ENCODE measurements around the gene PELI2. TPM values are rescaled to one million over a fixed set of nuclear protein-coding genes. Genes with fewer than 3 reads are reported as not detected.

The PELI2 gene
- total RNA-seq, 1 donor from 2014 or later = 9.1 TPM

DNA sequence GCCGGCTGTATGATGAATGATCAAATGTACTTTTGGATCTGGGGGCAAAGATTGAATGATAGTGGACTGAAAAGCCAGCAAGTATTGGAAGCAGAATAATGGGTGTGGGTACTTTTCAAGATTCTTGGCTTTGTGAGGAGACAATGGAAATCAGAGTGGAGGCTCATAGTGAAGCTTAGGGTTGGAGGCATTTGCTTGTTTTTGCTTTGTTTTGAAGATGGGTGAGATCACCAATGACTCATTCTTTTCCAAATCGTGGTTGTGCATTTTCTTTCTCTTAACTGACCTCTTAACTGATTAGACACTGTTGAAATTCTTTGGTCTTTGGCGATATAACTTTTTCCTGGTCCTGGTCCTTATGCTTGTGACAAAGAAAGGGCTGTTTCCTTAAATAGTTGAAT is 54.4 kb downstream of the PELI2 start:
- no peak for DNase-seq (ENCODE audit: low spot score)

DNA sequence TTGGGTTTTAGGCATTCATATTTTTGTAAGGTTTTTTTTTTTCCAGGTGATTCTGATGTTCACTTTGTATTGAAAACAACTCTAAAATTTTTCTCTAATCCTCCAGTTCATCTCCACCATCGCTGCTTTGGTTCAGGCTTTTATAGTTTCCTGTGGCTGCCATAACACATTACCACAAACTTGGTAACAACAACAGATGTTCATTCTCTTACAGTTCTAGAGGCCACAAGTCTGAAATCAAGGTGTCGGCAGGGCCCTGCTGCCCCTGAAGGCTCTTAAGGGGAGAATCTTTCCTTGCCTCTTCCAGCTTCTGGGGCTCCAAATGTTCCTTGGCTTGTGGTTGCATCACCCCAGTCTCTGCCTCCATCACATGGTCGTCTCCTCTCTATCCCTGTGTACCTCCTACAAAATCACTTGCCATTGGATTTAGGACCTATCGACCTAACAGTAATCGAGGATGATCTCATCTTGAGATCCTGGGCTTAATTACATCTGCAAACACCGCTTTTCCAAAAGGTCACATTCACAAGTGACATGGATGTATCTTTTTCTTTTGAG is 55.2 kb downstream of the PELI2 start:
- no peak for DNase-seq (ENCODE audit: low spot score)

DNA sequence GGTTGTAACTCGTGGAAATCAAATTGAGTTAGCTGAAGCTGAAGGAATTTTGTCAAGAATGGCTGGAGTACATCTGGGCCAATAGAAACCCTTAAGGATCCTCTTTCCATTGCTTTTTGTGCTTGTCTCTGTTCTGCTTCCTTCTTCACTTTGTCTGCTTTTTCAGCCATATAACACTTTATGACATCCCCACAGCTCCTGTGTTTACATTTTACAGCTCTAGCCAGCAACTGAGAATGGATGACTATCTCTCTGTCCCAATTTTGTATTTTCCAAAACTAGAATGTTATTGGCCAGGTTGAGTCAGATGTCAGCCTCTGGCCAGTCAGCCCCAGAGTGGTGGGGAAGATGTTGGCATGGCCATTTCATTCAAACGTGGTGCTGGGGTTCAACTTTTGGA is 57.6 kb downstream of the PELI2 start:
- no peak for DNase-seq (ENCODE audit: low spot score)

DNA sequence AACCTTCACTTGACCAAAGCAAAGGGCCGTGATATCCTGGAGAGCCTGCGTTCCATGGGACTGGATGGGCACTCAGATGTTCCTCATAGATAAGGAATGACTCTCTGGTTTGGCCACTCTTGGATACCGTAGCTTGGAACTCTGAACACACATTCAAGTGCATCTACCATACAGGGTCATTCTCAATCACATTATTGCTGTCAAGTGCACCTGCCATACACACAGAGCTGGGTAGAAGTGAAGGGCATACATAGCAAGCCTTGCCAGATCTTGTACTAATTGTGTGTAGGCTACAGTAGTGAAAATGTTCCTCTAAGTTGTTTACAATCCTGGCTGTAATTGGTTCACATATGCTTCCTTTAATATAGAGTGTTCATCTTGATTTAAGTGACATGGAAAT is 58.3 kb downstream of the PELI2 start:
- no peak for DNase-seq (ENCODE audit: low spot score)

DNA sequence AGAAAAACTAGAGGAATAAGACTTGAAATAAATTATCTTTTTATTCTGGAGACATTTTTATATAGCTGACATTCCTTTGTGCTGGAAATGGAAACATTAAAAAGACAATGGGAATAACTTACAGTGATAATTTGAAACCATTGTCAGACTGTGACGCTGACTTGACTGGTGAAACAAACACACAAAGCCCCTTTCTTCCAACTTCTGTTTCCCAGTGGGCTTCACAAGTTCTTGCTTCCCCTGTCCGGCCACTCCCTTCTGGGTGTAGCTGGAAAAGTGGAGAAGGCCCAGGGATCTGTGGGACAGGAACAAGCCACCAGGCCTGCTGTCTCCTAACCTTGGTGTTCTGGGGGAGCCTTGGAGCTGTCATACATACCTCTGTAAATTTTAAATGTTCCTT is 58.8 kb downstream of the PELI2 start:
- no peak for DNase-seq (ENCODE audit: low spot score)

DNA sequence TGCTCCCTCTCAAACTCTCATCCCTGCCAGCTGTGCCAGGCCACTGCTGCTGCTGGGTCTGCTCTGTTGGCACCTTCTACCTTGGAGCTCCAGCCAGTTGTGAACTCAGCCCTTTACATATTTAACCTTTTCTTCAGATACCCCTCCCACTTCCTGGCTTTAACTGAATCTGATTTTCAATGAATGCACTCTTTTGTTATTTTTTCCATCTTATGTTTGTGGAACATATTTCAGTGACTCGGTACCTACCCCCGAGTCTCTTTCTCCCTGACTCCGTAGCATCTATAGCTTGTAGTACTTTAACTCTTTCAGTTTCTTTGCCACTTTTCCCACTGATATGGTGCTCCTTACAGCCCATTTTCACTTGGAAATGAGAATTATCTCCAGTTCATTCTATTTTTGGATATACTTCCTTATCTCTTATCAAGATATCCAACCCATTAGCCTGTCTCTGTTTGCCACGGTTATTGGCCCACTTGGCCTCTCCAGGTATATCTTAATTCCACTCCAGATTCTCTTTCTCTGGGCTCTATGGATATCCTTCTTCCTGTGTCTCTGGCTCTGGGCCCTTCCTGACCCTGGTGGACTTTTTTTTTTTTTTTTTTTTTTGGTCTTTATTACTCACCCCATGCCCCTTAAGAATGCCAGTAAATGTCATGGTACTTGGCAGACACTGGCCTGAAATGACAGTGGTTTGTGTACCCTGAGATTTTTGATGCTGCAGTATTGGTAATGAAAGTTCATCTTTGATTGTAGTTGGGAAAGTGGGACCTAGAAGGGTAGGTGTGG is 62.7 kb downstream of the PELI2 start:
- no peak for DNase-seq (ENCODE audit: low spot score)

DNA sequence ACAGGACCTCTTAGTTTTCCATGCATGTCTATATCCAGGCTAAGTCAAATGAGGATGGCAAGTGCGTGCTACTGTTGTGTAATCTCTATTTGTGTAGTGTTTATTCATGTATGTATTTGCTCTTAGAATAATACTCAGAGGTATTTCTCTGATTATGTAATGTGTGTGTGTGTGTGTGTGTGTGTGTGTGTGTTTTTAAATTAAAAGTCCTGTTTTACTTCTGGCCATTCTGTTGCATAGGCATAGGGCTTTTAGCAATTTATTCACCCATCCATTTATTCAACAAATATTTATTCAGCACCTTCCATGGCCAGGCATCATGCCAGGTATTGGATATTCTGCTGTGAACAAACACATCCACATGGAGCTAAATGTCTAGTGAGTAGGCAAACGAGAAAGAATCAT is 63.5 kb downstream of the PELI2 start:
- DNase-seq (ENCODE audit: low spot score) = no peak

DNA sequence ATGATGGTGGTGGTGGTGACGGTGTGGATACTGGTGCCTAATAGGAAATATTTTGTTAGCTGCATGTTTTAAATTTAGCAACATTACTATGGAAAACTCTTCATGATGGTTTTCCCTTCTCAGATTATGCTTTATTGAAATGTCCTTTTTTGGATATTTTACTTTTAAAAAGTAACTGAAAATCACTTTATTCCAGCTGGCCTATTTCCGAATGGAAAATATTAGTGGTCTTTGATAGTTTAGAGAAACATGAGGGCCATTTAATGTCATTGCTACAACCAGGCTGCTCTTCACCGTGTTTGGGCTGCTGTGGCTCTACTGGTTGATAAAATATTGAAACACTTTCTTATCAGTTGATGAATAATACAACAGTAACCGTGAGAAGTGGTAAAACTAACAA is 64.2 kb downstream of the PELI2 start:
- DNase-seq (ENCODE audit: low spot score) = no peak

DNA sequence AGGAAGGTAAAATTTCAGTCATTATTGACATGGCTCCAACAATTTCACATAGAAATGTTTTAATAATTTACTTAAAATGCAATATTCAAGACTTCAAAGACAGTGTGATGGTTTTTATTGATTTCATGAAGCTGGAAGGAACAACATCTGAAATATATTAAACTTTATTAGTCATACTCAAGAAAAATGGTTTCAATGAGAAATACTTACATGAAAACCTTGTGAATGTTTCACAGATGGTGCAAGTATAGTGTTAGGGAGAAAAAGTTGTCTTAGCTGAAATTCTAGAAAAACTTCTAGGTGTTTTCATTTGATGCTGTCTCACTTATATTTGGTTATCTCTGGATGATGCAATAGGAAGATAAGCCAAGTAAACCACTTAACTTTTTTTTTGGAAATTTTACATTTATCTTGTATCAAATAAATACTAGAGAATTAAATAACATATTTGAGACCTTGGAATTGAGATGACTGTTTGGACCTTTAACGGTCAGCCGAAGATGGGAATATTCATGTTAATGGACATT is 65.5 kb downstream of the PELI2 start:
- no peak for DNase-seq (ENCODE audit: low spot score)

DNA sequence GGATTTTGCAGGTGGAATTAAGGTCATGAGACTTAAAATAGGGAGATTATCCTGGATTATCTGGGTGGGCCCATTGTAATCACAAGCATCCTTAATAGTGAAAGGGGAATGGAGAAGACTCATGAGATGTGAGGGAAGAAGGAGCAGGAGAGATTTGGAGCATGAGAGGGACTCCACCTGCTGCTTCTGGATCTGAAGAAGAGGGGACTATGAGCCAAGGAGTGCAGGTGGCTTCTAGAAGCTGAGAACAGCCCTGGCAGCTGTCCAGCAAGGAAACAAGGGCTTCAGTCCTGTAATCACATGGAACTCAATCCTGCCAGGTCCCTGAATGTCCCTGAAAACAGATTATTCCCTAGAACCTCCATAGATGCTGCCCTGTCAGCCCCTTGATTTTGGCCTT is 67.8 kb downstream of the PELI2 start:
- no peak for DNase-seq (ENCODE audit: low spot score)

DNA sequence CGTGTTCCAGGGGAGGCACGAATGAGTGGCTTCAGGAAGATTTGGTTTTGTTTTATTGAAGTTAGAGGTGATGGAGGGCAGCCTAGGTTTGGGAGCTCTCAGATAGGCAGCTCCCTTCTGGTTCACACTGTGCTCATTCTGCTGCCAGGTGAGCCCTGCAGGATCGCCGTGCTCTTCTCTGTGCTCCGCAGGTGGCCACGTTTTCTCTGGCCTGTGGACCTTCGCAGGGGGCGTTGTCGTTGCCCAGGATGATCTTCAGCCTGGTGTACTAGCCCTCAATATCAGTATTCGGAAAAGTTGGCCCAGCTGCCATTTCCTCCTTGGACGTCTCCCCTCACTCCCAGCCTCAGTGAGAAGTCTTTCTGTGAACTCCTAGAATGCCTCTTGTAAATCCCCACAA is 69.5 kb downstream of the PELI2 start:
- DNase-seq (ENCODE audit: low spot score) = no peak

DNA sequence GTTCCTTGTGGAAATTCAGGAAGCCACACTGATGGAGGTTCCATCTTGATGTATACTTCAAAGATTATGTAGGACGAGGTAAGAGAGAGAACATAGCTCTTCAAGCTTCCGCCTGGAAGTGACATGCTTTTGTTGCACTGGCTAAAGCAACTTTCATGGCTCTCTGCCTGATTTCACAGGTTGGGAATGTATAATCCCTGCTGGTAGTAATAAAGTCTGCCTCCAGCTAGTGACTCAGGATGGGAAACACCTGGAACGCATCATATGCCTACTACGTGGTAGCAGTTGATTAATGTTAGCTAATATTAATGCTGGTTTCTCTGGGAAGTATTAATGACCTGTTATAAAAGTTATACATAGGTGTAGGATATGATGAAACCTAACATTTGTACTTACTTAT is 71.1 kb downstream of the PELI2 start:
- no peak for DNase-seq (ENCODE audit: low spot score)

DNA sequence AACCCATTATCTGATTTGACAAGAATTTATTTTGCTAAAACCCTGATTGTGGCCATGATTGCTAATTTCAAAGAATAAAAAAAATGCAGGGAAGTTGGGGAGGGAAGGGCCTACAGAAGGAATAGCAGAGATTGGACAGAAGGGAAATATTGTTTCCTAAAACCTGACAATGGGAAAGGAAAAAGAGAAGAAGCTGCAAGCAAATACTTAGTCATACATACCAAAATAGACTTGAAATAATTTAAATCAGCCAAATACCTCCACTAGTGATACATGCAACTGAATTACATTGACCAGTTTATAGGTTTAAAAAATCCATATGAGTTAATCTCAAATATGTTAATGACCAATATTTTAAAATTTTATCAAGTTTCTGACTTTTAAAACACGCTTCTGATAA is 75.1 kb downstream of the PELI2 start:
- DNase-seq (ENCODE audit: low spot score) = no peak

DNA sequence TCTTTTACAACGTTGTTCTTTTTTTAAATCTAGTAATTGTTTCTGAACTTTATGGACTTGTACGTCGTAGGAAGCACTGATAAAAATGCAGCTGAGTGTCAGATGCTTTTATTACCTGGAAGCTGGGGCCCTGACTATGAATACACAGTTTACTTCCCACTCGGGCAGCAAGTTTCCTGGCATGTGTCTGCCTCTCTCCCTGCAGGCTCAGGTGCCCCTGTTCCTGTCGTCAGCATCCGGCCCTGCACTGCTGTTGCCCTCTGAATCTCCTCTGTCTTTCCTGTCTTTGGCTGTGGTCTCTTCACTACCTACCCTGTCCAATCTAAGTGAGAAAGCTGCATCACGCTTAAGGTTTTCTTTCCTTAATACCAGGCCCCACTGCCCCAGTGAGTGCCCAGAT is 75.8 kb downstream of the PELI2 start:
- DNase-seq (ENCODE audit: low spot score) = no peak

DNA sequence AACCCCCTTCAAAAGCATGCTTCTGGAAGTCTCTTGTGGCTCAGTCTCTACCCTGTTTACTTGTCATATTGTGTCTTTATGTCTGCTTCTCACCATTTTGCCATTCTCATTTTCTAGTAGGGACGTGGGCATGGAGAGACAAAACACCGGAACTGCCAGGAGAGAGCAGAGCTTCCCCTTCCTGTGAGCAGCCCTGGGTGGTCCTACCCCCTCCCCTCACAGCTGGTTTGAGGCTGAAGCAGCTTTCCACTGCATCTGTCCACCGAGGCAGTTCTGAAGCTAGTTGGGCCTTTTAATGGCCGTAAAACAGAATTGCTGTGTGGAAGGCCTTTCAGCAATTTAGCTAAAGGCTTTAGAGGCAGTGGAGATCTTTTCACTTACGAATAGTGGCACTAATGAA is 77.0 kb downstream of the PELI2 start:
- no peak for DNase-seq (ENCODE audit: low spot score)

DNA sequence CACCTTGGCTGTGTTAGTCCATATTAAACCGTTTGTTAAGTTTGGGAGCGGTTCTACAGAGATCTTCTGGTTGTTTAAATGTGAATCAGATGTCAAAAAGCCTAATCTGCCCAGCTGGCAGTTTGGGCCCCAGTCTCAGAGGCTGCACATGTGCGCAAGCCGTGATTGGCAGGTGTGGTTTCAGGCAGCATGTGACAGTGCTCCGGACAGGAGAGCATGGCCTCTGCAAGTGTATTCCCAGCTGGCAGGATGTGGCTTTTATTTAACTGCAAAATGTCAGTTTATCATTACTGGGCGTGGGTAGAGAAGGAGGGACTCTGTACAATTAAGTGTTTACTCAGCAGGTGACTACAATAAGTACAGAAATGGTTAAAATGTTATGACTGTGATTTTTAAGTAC is 77.5 kb downstream of the PELI2 start:
- no peak for DNase-seq (ENCODE audit: low spot score)

DNA sequence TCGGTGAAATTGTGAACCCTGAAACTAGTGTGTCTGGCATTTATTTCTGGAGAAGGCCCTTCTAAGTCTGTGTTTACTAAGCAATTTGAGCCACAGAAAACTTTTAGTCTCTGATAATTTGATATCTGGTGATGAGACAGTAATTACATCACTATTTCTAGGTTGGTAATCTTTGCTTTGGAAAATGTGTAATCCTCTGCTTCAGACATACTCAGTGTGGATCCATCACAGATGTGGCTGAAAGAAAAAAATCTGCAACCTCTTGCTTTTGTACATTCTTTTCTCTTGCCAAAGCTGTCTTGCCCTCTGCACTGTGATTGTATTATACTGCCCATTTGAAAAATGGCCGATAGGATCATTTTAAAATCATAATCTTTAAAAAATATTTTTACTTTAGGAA is 78.1 kb downstream of the PELI2 start:
- DNase-seq (ENCODE audit: low spot score) = peak; percentile 53

DNA sequence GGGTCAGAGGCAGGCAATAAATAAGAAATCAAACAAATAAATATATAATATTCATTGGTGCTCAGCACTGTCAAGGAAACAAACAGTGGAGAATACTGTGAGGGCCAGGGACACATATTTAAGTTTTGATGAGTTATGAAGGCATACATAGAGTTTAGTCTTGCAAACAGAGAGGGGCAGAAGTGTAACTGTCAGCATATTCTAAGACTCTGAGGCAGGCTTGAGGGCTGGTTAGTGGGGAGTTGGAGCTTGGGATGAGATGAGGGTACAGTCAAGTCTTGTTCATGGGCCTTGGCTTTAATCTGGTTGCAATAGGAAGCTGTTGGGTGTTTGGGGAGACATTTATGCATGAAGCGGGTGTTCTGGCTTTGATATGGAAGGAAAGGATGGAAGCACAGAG is 78.9 kb downstream of the PELI2 start:
- no peak for DNase-seq (ENCODE audit: low spot score)

DNA sequence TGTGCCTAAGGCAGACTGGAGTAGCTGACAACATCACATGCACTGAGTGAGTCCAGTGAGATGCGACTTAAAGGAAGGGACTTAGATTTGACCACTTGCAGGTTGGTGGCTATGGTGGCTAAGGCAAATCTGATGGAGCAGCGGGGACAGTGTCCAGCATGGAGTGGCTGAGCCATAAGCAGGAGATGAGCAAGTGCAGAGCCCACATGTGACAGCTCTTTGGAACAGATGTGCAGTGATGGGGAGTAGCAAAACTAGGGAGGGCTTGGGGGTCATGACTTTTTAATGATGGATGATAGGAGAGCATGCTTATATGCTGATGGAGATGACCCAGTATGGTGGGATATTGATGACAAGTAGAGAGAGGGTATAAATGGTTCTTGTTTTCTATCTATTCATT is 80.2 kb downstream of the PELI2 start:
- DNase-seq (ENCODE audit: low spot score) = no peak

DNA sequence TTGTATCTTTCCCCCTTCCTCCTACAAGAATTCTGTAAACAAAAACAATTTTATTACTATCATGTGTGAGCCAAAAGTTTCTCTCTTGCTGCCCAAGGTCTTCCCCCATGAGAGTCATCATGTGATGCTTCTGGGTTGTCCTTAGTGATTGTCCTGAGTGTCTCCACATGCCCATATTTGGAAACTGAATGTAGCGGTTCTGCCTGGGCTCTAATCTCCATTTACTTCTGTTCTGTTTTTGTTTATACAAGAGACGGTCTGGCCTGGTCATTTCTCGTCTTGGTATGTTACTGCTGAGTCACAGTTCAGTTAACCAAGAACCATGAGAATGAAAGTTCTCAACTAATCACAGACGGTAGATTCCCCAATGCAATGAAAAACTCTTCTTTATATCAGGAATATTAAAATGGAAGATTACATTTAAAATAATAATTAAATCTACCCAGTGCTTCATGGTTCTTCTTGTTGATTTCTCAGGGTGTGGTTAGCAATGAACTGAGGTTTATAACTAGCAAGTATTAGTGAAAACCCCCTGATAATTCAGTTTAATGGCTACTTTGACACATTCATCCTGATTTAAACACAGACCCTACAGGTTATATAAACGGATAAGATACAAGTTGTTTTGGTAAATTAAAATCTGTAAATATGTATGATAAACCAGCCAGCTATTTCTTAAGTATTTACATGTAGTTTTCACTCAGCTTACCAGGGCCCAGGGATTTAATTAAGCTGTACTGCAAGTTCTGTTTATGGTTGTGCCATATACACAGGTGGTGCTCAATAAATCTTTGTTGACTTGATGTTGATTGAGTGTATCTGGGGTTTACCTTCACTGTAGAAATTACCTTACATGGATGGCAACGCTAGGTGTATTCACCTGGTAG is 81.1 kb downstream of the PELI2 start:
- peak; percentile 50 for DNase-seq (ENCODE audit: low spot score)

DNA sequence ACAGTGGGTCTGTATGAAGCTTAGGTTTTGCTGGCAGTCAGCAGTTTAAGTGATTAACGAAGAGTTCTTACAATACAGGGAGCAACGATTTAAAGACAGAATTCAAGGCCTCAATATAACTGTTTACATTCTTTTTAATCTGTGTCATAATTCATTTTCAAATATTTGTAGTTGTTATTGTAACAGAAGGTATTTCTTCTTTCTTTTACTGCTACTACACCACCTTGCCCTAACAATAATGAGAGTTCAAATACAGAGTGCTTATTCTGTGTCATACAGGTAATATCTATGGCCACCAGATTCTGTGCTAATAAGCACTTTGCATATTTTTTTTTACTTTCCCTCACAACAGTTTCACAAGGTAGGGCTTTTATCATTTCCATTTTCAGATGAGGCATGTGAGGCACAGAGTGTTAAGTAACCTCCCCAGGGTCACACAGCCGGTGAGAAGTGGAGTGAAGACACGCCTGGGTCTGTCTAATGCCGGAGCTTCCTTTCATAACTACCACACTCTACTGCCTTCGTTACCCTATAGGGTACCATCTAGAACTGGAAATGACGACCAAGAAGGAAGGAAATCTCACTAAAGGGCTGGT is 81.9 kb downstream of the PELI2 start:
- DNase-seq (ENCODE audit: low spot score) = no peak

DNA sequence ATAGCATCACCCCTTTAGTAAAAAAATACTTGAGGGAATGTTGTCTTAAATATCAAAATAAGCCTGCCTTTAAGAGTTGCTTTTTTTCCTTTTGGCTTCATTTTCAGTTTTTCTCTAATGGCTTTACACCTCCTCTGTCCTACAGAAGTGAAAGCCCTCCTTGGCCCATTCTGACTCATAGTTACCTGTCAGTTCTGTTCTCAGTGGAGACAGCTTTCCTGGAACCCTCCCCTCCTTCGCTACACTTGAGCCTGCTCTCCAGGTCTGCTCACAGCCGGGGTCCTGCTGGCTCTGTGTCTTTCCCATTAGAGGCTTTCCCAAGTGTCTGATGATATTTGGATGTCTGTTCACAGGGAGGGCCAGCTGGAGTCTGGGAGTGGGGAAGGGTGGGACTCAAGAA is 84.0 kb downstream of the PELI2 start:
- DNase-seq (ENCODE audit: low spot score) = no peak
